ENCODE measurements around the gene RACK1. TPM values are rescaled to one million over a fixed set of nuclear protein-coding genes. Genes with fewer than 3 reads are reported as not detected.

Gene RACK1
- total RNA-seq, 2 experiments from 2014 or later, result 2,077 to 5,614 TPM

- ChIA-PET CTCF (ENCODE audit: unreplicated experiment) (interaction anchor here (1.5 kb wide), 1 partner anchor 24 kb away, joined by 4 read pairs; no protein-coding TSS in a partner anchor), POLR2A (interaction anchor here (0.6 to 3.6 kb wide), 8 partner anchors 15 to 61 kb away, joined by 3 to 20 read pairs (median 6); partner anchors contain the start of gene TRIM52)
- H4K20me1 ChIP-seq (ENCODE audit: insufficient read depth, low read length), result peaks cover 5% of the 10 kb centered on the region; the same call in 1 of the 2 replicates
- peak; percentile 89 for DNase-seq (ENCODE audit: low spot score)
- H3K9me3 ChIP-seq (ENCODE audit: low read length), result no peaks in the 10 kb centered on the region
- peak overlapping the region; percentile 66; the same call in 1 of the 2 replicates for H2AFZ ChIP-seq (ENCODE audit: low read length)
- TF ChIP-seq, protein P1, sequence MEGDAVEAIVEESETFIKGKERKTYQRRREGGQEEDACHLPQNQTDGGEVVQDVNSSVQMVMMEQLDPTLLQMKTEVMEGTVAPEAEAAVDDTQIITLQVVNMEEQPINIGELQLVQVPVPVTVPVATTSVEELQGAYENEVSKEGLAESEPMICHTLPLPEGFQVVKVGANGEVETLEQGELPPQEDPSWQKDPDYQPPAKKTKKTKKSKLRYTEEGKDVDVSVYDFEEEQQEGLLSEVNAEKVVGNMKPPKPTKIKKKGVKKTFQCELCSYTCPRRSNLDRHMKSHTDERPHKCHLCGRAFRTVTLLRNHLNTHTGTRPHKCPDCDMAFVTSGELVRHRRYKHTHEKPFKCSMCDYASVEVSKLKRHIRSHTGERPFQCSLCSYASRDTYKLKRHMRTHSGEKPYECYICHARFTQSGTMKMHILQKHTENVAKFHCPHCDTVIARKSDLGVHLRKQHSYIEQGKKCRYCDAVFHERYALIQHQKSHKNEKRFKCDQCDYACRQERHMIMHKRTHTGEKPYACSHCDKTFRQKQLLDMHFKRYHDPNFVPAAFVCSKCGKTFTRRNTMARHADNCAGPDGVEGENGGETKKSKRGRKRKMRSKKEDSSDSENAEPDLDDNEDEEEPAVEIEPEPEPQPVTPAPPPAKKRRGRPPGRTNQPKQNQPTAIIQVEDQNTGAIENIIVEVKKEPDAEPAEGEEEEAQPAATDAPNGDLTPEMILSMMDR (conservative IDR thresholded peaks at IDR 0.05; ENCODE audit: low read length), result no peak
- no peak for TF ChIP-seq EZH2phosphoT487 (IDR thresholded peaks at IDR 0.05; ENCODE audit: borderline replicate concordance, low read depth, low read length)
- peak overlapping the region; percentile 88 for H3K4me2 ChIP-seq (ENCODE audit: low read length)
- H3K9me2 ChIP-seq (ENCODE audit: insufficient read depth, low read length), result no peaks in the 10 kb centered on the region
- H3K36me3 ChIP-seq (ENCODE audit: insufficient read depth, low read length), result peaks cover 20% of the 10 kb centered on the region
- no TSS peak for BruUV-seq (replicated peaks)
- peak overlapping the region; percentile 86 for H3K4me3 ChIP-seq (ENCODE audit: low read depth, low read length, poor library complexity, severe bottlenecking)
- H3K27ac ChIP-seq (ENCODE audit: low read depth, low read length, poor library complexity, severe bottlenecking), result peak overlapping the region; percentile 97
- peaks cover 31% of the 10 kb centered on the region for H3K79me2 ChIP-seq (ENCODE audit: insufficient read depth, low read depth, low read length)
- H3K4me1 ChIP-seq (ENCODE audit: insufficient read depth, low read length, poor library complexity, severe bottlenecking), result peaks cover 52% of the 10 kb centered on the region
- intact Hi-C loops (cut with micrococcal nuclease; ENCODE audit: unreplicated experiment), result loop anchor here (1.0 to 2.0 kb wide), 4 partner anchors 15 to 417 kb away; no protein-coding TSS in a partner anchor
Measured at GRCh38 chr5:181221792-181222629, 21.7 kb downstream of the RACK1 start.

DNA sequence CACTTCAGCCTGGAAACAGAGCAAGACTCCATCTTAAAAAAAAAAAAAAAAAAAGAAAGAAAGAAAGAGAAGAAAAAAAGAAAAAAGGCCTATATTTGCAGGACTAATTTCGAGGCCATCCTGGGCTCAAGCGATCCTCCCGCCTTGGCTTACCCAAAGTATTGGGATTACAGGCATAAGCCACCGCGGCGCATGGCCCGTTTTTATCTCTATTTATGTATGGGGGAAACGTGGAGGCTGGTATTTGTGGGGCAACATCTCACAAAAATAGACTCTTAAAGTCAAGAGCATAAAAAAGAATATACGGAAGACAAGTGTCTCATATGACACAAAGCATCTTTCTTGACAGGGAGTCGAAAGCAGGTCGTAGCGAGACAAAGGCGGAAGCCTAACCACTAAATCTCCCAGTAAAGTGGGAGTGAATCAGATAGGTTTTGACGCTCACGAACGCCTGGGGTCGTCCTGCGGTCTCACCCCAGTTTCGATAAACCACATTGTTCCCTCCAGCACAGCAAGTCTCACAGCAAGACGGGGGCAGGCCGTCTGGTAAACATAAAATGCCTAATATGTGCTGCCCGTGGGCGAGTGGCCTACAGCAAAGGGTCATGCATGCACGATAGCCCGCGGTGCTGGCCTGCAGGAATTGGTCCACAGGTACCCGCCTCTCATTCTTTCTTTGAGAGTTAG lies 22.5 kb downstream of the RACK1 start:
- Histone ChIP-seq H3K4me1 (ENCODE audit: insufficient read depth, low read length, poor library complexity, severe bottlenecking) (peaks cover 50% of the 10 kb centered on the region), H4K20me1 (ENCODE audit: insufficient read depth, low read length) (peaks cover 5% of the 10 kb centered on the region; the same call in 1 of the 2 replicates), H2AFZ (ENCODE audit: low read length) (peak overlapping the region; percentile 66; the same call in 1 of the 2 replicates), H3K4me2 (ENCODE audit: low read length) (peak overlapping the region; percentile 88), H3K9me3 (ENCODE audit: low read length) (no peaks in the 10 kb centered on the region), H3K4me3 (ENCODE audit: low read depth, low read length, poor library complexity, severe bottlenecking) (peak overlapping the region; percentile 86), H3K79me2 (ENCODE audit: insufficient read depth, low read depth, low read length) (peaks cover 25% of the 10 kb centered on the region), H3K9me2 (ENCODE audit: insufficient read depth, low read length) (no peaks in the 10 kb centered on the region), H3K27ac (ENCODE audit: low read depth, low read length, poor library complexity, severe bottlenecking) (peak overlapping the region; percentile 97), H3K36me3 (ENCODE audit: insufficient read depth, low read length) (peaks cover 12% of the 10 kb centered on the region; the same call in 1 of the 2 replicates)
- intact Hi-C loops (cut with micrococcal nuclease; ENCODE audit: unreplicated experiment), result no loop called here
- ChIA-PET POLR2A (interaction anchor here (0.9 to 1.8 kb wide), 3 partner anchors 14 to 34 kb away, joined by 3 to 7 read pairs (median 4); no protein-coding TSS in a partner anchor), CTCF (ENCODE audit: unreplicated experiment) (interaction anchor here (1.5 kb wide), 1 partner anchor 24 kb away, joined by 4 read pairs; no protein-coding TSS in a partner anchor)
- no TSS peak for BruUV-seq (replicated peaks)
- TF ChIP-seq, protein P1 (conservative IDR thresholded peaks at IDR 0.05; ENCODE audit: low read length), result no peak
- no peak for TF ChIP-seq EZH2phosphoT487 (IDR thresholded peaks at IDR 0.05; ENCODE audit: borderline replicate concordance, low read depth, low read length)
- peak; percentile 26 for DNase-seq (ENCODE audit: low spot score)
